ENCODE results near the gene TEP1. TPM values are rescaled to one million over a fixed set of nuclear protein-coding genes. Genes with fewer than 3 reads are reported as not detected.

TEP1 gene
- total RNA-seq, 1 donor from 2014 or later: 9.7 TPM

DNA sequence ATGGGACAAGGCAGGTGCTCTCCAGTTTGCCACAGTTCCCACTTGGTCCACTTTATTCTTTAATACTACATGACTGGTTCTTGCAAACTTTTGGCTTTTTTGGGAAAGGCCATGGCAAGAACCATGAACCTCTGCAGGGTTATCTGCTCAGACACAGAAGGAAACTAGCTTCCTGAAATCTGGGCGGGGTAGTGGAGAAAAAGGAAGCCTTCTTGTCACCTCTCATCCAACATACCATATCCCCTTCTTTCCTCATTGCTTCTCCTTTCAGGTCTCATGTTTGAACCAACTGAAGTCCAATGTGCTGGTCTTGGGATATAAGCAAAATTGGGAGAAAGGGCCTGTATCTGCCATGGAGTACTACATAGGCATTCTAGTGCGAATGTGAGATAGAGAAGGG lies 28.2 kb upstream of the TEP1 start:
- intact Hi-C loops (cut with micrococcal nuclease): no loop called here
- Histone ChIP-seq H3K4me1 (no peaks in the 10 kb centered on the region), H3K4me3 (no peak overlapping the region), H3K9me3 (replicated peaks) (no peaks in the 10 kb centered on the region), H3K27ac (replicated peaks) (no peak overlapping the region), H3K36me3 (peaks cover 11% of the 10 kb centered on the region), H3K27me3 (ENCODE audit: low read depth) (peaks cover 12% of the 10 kb centered on the region)
- TF ChIP-seq, protein P1, sequence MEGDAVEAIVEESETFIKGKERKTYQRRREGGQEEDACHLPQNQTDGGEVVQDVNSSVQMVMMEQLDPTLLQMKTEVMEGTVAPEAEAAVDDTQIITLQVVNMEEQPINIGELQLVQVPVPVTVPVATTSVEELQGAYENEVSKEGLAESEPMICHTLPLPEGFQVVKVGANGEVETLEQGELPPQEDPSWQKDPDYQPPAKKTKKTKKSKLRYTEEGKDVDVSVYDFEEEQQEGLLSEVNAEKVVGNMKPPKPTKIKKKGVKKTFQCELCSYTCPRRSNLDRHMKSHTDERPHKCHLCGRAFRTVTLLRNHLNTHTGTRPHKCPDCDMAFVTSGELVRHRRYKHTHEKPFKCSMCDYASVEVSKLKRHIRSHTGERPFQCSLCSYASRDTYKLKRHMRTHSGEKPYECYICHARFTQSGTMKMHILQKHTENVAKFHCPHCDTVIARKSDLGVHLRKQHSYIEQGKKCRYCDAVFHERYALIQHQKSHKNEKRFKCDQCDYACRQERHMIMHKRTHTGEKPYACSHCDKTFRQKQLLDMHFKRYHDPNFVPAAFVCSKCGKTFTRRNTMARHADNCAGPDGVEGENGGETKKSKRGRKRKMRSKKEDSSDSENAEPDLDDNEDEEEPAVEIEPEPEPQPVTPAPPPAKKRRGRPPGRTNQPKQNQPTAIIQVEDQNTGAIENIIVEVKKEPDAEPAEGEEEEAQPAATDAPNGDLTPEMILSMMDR (IDR thresholded peaks at IDR 0.05; ENCODE audit: borderline replicate concordance): no peak
- DNase-seq: no peak

DNA sequence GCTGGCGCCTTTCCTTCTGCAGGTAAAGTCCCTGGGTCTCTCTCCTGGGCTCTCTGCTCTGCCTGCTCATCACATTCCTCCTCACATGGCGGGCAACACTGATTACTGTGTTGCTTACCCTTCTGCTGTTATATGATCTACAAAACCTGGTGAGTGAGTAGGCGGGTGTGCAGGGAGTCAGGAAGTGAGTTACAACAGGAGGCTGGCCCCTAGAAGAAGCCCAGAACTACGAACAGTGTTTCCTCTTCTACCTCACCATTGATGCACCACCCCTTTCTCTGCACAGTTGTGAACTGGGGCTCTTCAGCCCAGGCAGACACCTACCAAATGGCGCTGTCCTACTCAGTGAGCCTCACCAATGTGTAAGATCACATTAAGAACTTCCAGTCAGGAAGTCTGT lies 27.6 kb upstream of the TEP1 start:
- peaks cover 6% of the 10 kb centered on the region for H3K36me3 ChIP-seq
- peaks cover 17% of the 10 kb centered on the region for H3K27me3 ChIP-seq (ENCODE audit: low read depth)
- peaks cover 2% of the 10 kb centered on the region for H3K4me1 ChIP-seq
- no peak overlapping the region for H3K27ac ChIP-seq (replicated peaks)
- no peak overlapping the region for H3K4me3 ChIP-seq
- H3K9me3 ChIP-seq (replicated peaks): no peaks in the 10 kb centered on the region
- TF ChIP-seq, protein P1 (IDR thresholded peaks at IDR 0.05; ENCODE audit: borderline replicate concordance): no peak
- no peak for DNase-seq
- intact Hi-C loops (cut with micrococcal nuclease): no loop called here

DNA sequence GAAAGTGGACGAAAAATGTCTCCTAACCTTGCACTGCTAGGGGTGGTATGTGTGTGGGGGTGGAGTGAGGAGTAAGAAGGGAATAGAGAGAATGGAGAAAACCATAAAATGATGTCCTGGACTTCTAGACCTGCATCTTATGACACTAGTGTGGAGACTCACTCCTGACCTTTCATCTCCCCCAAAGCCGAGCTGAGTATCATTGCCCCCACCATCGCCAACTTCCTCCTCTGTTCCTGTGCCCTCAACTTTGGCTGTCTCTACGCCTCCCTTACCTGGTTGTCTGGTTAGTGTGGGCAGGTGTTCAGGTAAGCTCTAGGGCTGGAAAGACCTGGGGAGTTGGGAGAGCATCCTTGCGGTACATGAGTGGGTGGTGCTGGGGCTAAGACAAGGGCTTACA lies 27.2 kb upstream of the TEP1 start:
- TF ChIP-seq, protein P1 (IDR thresholded peaks at IDR 0.05; ENCODE audit: borderline replicate concordance): no peak
- H3K27me3 ChIP-seq (ENCODE audit: low read depth): peaks cover 21% of the 10 kb centered on the region
- peaks cover 6% of the 10 kb centered on the region for H3K4me1 ChIP-seq
- H3K36me3 ChIP-seq: peaks cover 1% of the 10 kb centered on the region
- no peak overlapping the region for H3K27ac ChIP-seq (replicated peaks)
- no peak for DNase-seq
- no peak overlapping the region for H3K4me3 ChIP-seq
- no peaks in the 10 kb centered on the region for H3K9me3 ChIP-seq (replicated peaks)
- intact Hi-C loops (cut with micrococcal nuclease): no loop called here

DNA sequence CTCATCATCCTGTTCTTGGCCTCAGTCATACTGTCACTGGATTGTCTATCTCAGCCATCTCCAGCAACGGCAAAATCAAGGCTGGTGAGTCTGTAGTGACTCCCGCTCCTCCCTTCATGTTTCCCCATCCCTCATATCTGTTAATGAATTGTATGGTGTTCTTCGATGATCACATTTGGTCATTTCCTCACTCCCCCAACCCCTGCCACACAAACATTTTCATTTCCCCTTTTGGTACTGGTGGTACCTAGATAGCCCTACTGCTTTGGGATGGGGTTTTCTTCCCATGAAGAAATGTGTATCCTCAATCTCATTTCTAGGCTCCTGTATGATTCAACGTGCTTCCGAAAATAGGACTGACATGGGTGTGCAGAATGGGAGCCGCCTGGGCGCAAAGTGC lies 25.4 kb upstream of the TEP1 start:
- H3K36me3 ChIP-seq: no peaks in the 10 kb centered on the region
- H3K4me1 ChIP-seq: peaks cover 21% of the 10 kb centered on the region
- intact Hi-C loops (cut with micrococcal nuclease): no loop called here
- H3K27me3 ChIP-seq (ENCODE audit: low read depth): peaks cover 31% of the 10 kb centered on the region
- no peak overlapping the region for H3K27ac ChIP-seq (replicated peaks)
- TF ChIP-seq, protein P1 (IDR thresholded peaks at IDR 0.05; ENCODE audit: borderline replicate concordance): no peak
- H3K4me3 ChIP-seq: no peak overlapping the region
- DNase-seq: no peak
- H3K9me3 ChIP-seq (replicated peaks): no peaks in the 10 kb centered on the region

DNA sequence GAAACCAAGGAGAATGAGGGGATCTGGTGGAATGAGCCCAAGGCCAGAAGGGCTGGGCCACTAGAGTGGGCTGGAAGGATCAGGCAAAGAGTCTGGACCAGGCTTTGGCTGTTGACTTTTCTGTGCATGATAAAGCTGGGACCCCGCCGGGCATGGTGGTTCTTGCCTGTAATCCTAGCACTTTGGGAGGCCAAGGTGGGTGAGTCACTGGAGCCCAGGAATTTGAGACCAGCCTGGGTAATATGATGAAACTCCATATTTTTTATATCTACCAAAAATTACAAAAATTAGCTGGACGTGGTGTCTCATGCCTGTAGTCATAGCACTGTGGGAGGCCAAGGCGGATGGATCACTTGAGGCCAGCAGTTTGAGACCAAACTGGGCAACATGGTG lies 23.1 kb upstream of the TEP1 start:
- H3K27me3 ChIP-seq (ENCODE audit: low read depth): peaks cover 31% of the 10 kb centered on the region
- H3K4me3 ChIP-seq: no peak overlapping the region
- H3K9me3 ChIP-seq (replicated peaks): no peaks in the 10 kb centered on the region
- TF ChIP-seq, protein P1 (IDR thresholded peaks at IDR 0.05; ENCODE audit: borderline replicate concordance): no peak
- intact Hi-C loops (cut with micrococcal nuclease): no loop called here
- peaks cover 21% of the 10 kb centered on the region for H3K4me1 ChIP-seq
- no peaks in the 10 kb centered on the region for H3K36me3 ChIP-seq
- H3K27ac ChIP-seq (replicated peaks): no peak overlapping the region
- no peak for DNase-seq
